ENCODE data around the gene MARCHF4. TPM values are rescaled to one million over a fixed set of nuclear protein-coding genes. Genes with fewer than 3 reads are reported as not detected.
A peak's percentile ranks its signal among the peaks of the same experiment; 100 is the strongest.

MARCHF4 gene
- total and polyA plus RNA-seq, 2 of the 4 experiments (the other 2 are of a cell fraction): 2.3 to 12.0 TPM

- TF ChIP-seq RAD21 (IDR thresholded peaks at IDR 0.05; ENCODE audit: low read length): no peak
- TF ChIP-seq NFE2L2 (IDR thresholded peaks at IDR 0.05; ENCODE audit: low read depth, low read length): peak; percentile 34; the same call in 1 of the 2 replicates
- TF ChIP-seq MAZ (IDR thresholded peaks at IDR 0.05; ENCODE audit: borderline replicate concordance, low read depth, low read length): peak; percentile 63; the same call in 1 of the 2 replicates
Observed at GRCh38 chr2:216412022-216412999, 40.0 kb upstream of the MARCHF4 start, which contains the start of gene SMARCAL1 (continued).

DNA sequence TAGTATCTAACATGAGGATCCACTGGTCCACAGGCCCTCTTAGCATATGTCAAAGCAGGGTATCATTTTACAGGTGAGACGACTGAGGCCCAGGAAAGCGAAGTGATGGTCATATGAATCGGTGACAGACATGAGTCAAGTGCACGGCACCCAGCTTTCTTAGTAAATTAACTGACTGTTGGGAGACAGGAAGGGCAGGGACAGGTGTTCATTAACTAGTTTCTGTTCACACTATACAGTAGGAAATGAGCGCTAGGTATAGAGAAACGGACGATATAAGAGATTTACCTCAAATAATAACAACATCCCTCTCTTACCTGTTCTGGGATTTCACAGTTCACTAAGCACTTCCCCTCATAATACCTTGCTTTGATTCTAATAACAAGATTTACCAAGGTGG, 38.3 kb upstream of the MARCHF4 start:
- Histone ChIP-seq H2AFZ (replicated peaks; ENCODE audit: low read length, poor library complexity) (no peak overlapping the region), H3K27ac (ENCODE audit: insufficient read depth, low read length) (no peak overlapping the region), H3K23ac (ENCODE audit: low read depth, low read length) (no peak overlapping the region), H3K9ac (ENCODE audit: low read depth, low read length) (no peak overlapping the region), H3K4me2 (ENCODE audit: low read depth, low read length) (no peak overlapping the region), H2BK5ac (ENCODE audit: low read depth, low read length, poor library complexity, severe bottlenecking) (no peak overlapping the region), H3K79me1 (ENCODE audit: low read depth in 1 of 2, low read length in 2 of 2) (peaks cover 11 to 20% of the 10 kb centered on the region in 2 experiments), H3K4ac (ENCODE audit: low read depth, low read length) (no peak overlapping the region), H4K5ac (ENCODE audit: low read depth, low read length) (no peak overlapping the region), H3K4me3 (ENCODE audit: insufficient read depth, low read depth, low read length) (no peak overlapping the region), H2AK5ac (ENCODE audit: low read depth, low read length) (no peak overlapping the region), H2BK15ac (ENCODE audit: low read depth, low read length) (no peak overlapping the region), H3K9me3 (ENCODE audit: control insufficient read depth, insufficient read depth, low read length) (no peaks in the 10 kb centered on the region), H2BK120ac (ENCODE audit: low read depth, low read length) (no peak overlapping the region), H3K14ac (replicated peaks; ENCODE audit: low read depth, low read length) (no peak overlapping the region), H2AK9ac (replicated peaks; ENCODE audit: low read depth, low read length, poor library complexity) (no peak overlapping the region), H3K4me1 (ENCODE audit: control insufficient read depth, insufficient read depth, low read length) (peaks cover 2% of the 10 kb centered on the region; the same call in 1 of the 2 replicates), H4K20me1 (ENCODE audit: insufficient read depth, low read length) (no peaks in the 10 kb centered on the region), H3K9me1 (ENCODE audit: insufficient read depth, low read length) (peaks cover 6% of the 10 kb centered on the region; the same call in 1 of the 2 replicates), H4K8ac (ENCODE audit: low read depth in 2 of 2, low read length in 2 of 2) (no peak overlapping the region), H3K36me3 (ENCODE audit: control insufficient read depth, insufficient read depth, low read length) (peaks cover 8% of the 10 kb centered on the region), H3K27me3 (ENCODE audit: control insufficient read depth, insufficient read depth, low read length) (no peaks in the 10 kb centered on the region; the same call in 1 of the 2 replicates), H3K56ac (ENCODE audit: extremely low read depth, insufficient read depth, low read length) (no peak overlapping the region), H2BK20ac (ENCODE audit: low read depth, low read length) (no peak overlapping the region), H4K91ac (ENCODE audit: insufficient read depth, low read depth, low read length) (no peak overlapping the region), H3K18ac (ENCODE audit: low read depth, low read length) (no peak overlapping the region)
- intact Hi-C loops (cut with micrococcal nuclease): no loop called here
- dilution Hi-C loops (cut with HindIII; ENCODE audit: low sequenced_read_pairs, unreplicated experiment): no loop called here
- BruUV-seq (replicated peaks): no TSS peak
- DNase-seq (no peak), ATAC-seq (ENCODE audit: low read depth) (no peak)
- CTCF ChIA-PET: no interaction called here
- POLR2A ChIA-PET (ENCODE audit: unreplicated experiment): no interaction called here
- in situ Hi-C loops (cut with MboI; ENCODE audit: low sequenced_read_pairs): loop anchor here (25.0 kb wide), 1 partner anchor 198 kb away; no protein-coding TSS in a partner anchor
- WGBS, 2 experiments (ENCODE audit: extremely low coverage in 2 of 2, insufficient read length in 1 of 2): no CpG with 5 or more reads among the region's 7 CpGs
- no peak for TF ChIP-seq CHD1 (IDR thresholded peaks at IDR 0.05; ENCODE audit: low read depth, low read length)
- no peak for TF ChIP-seq CEBPB (IDR thresholded peaks at IDR 0.05; ENCODE audit: low read depth, low read length)
- no peak for TF ChIP-seq FOS (IDR thresholded peaks at IDR 0.05; ENCODE audit: low read depth, low read length)
- TF ChIP-seq, protein P1, sequence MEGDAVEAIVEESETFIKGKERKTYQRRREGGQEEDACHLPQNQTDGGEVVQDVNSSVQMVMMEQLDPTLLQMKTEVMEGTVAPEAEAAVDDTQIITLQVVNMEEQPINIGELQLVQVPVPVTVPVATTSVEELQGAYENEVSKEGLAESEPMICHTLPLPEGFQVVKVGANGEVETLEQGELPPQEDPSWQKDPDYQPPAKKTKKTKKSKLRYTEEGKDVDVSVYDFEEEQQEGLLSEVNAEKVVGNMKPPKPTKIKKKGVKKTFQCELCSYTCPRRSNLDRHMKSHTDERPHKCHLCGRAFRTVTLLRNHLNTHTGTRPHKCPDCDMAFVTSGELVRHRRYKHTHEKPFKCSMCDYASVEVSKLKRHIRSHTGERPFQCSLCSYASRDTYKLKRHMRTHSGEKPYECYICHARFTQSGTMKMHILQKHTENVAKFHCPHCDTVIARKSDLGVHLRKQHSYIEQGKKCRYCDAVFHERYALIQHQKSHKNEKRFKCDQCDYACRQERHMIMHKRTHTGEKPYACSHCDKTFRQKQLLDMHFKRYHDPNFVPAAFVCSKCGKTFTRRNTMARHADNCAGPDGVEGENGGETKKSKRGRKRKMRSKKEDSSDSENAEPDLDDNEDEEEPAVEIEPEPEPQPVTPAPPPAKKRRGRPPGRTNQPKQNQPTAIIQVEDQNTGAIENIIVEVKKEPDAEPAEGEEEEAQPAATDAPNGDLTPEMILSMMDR (conservative IDR thresholded peaks at IDR 0.05; ENCODE audit: low read depth, low read length): no peak
- TF ChIP-seq BHLHE40 (IDR thresholded peaks at IDR 0.05; ENCODE audit: low read depth, low read length): no peak
- TF ChIP-seq RFX5 (IDR thresholded peaks at IDR 0.05; ENCODE audit: low read depth, low read length): no peak
- TF ChIP-seq RCOR1 (IDR thresholded peaks at IDR 0.05; ENCODE audit: insufficient replicate concordance, low read length): no peak
- TF ChIP-seq MAZ (IDR thresholded peaks at IDR 0.05; ENCODE audit: borderline replicate concordance, low read depth, low read length): no peak
- TF ChIP-seq SMC3 (IDR thresholded peaks at IDR 0.05; ENCODE audit: low read depth, low read length): no peak
- no peak for TF ChIP-seq MAFK (IDR thresholded peaks at IDR 0.05; ENCODE audit: low read depth, low read length)
- no peak for TF ChIP-seq NFE2L2 (IDR thresholded peaks at IDR 0.05; ENCODE audit: low read depth, low read length)
- TF ChIP-seq MXI1 (IDR thresholded peaks at IDR 0.05; ENCODE audit: borderline replicate concordance, low read depth, low read length): no peak
- no peak for TF ChIP-seq POLR2A (IDR thresholded peaks at IDR 0.05; ENCODE audit: low read depth, low read length)

Measured in IMR-90 (cell line).